ENCODE data around the gene TNXB. TPM values are rescaled to one million over a fixed set of nuclear protein-coding genes. Genes with fewer than 3 reads are reported as not detected.
"Not testable (repeated sequence)": the region's sequence is repeated elsewhere in the genome, so short reads cannot be mapped to it uniquely, and the experiment has no call there.

TNXB gene
- total RNA-seq, 1 experiment from 2014 or later, result 1.4 TPM

GRCh38 chr6:32053314-32053713 lies 55.8 kb downstream of the TNXB start:
- DNase-seq (ENCODE audit: low read depth); in situ Hi-C loops (cut with HindIII; ENCODE audit: low pct_unique_long_range_greater_than_20kb, low sequenced_read_pairs): not testable (repeated sequence)

- in situ Hi-C loops (cut with HindIII; ENCODE audit: low pct_unique_long_range_greater_than_20kb, low sequenced_read_pairs); DNase-seq (ENCODE audit: low read depth): not testable (repeated sequence)
Measured at GRCh38 chr6:32052626-32053025, 56.5 kb downstream of the TNXB start.

- in situ Hi-C loops (cut with HindIII; ENCODE audit: low pct_unique_long_range_greater_than_20kb, low sequenced_read_pairs), result no loop called here
Measured at GRCh38 chr6:32050562-32050961, 58.6 kb downstream of the TNXB start.

GRCh38 chr6:32049736-32050135 lies 59.4 kb downstream of the TNXB start:
- DNase-seq (ENCODE audit: low read depth); in situ Hi-C loops (cut with HindIII; ENCODE audit: low pct_unique_long_range_greater_than_20kb, low sequenced_read_pairs): not testable (repeated sequence)

More at GRCh38 chr6:32050562-32050961, 58.6 kb downstream of the TNXB start:
- no peak for DNase-seq (ENCODE audit: low read depth)

GRCh38 chr6:32049149-32049548 lies 60.0 kb downstream of the TNXB start:
- in situ Hi-C loops (cut with HindIII; ENCODE audit: low pct_unique_long_range_greater_than_20kb, low sequenced_read_pairs); DNase-seq (ENCODE audit: low read depth): not testable (repeated sequence)

GRCh38 chr6:32047855-32048766 lies 61.0 kb downstream of the TNXB start:
- peak; percentile 31 for DNase-seq (ENCODE audit: low read depth)
- in situ Hi-C loops (cut with HindIII; ENCODE audit: low pct_unique_long_range_greater_than_20kb, low sequenced_read_pairs), result no loop called here

- in situ Hi-C loops (cut with HindIII; ENCODE audit: low pct_unique_long_range_greater_than_20kb, low sequenced_read_pairs), result no loop called here
- DNase-seq (ENCODE audit: low read depth), result no peak
Measured at GRCh38 chr6:32047539-32047854, 61.6 kb downstream of the TNXB start.

- peak; percentile 51 for DNase-seq (ENCODE audit: low read depth)
- in situ Hi-C loops (cut with HindIII; ENCODE audit: low pct_unique_long_range_greater_than_20kb, low sequenced_read_pairs), result no loop called here
Measured at GRCh38 chr6:32047084-32047478, 62.1 kb downstream of the TNXB start.

GRCh38 chr6:32046450-32047083 lies 62.6 kb downstream of the TNXB start:
- in situ Hi-C loops (cut with HindIII; ENCODE audit: low pct_unique_long_range_greater_than_20kb, low sequenced_read_pairs), result no loop called here
- no peak for DNase-seq (ENCODE audit: low read depth)

- in situ Hi-C loops (cut with HindIII; ENCODE audit: low pct_unique_long_range_greater_than_20kb, low sequenced_read_pairs), result no loop called here
- DNase-seq (ENCODE audit: low read depth), result no peak
Measured at GRCh38 chr6:32045811-32046449, 63.2 kb downstream of the TNXB start.

- in situ Hi-C loops (cut with HindIII; ENCODE audit: low pct_unique_long_range_greater_than_20kb, low sequenced_read_pairs); DNase-seq (ENCODE audit: low read depth): not testable (repeated sequence)
Measured at GRCh38 chr6:32044916-32045315, 64.2 kb downstream of the TNXB start.

- in situ Hi-C loops (cut with HindIII; ENCODE audit: low pct_unique_long_range_greater_than_20kb, low sequenced_read_pairs); DNase-seq (ENCODE audit: low read depth): not testable (repeated sequence)
Measured at GRCh38 chr6:32043589-32044380, 65.4 kb downstream of the TNXB start.

GRCh38 chr6:32042276-32042675 lies 66.9 kb downstream of the TNXB start:
- DNase-seq (ENCODE audit: low read depth); in situ Hi-C loops (cut with HindIII; ENCODE audit: low pct_unique_long_range_greater_than_20kb, low sequenced_read_pairs): not testable (repeated sequence)

- DNase-seq (ENCODE audit: low read depth); in situ Hi-C loops (cut with HindIII; ENCODE audit: low pct_unique_long_range_greater_than_20kb, low sequenced_read_pairs): not testable (repeated sequence)
Measured at GRCh38 chr6:32041385-32041784, 67.8 kb downstream of the TNXB start.

- DNase-seq (ENCODE audit: low read depth); in situ Hi-C loops (cut with HindIII; ENCODE audit: low pct_unique_long_range_greater_than_20kb, low sequenced_read_pairs): not testable (repeated sequence)
Measured at GRCh38 chr6:32041050-32041321, 68.2 kb downstream of the TNXB start.

GRCh38 chr6:32040299-32041049 lies 68.7 kb downstream of the TNXB start:
- in situ Hi-C loops (cut with HindIII; ENCODE audit: low pct_unique_long_range_greater_than_20kb, low sequenced_read_pairs), result not testable (repeated sequence)

GRCh38 chr6:32039321-32040274 lies 69.5 kb downstream of the TNXB start:
- in situ Hi-C loops (cut with HindIII; ENCODE audit: low pct_unique_long_range_greater_than_20kb, low sequenced_read_pairs); DNase-seq (ENCODE audit: low read depth): not testable (repeated sequence)

More at GRCh38 chr6:32040299-32041049, 68.7 kb downstream of the TNXB start:
- DNase-seq (ENCODE audit: low read depth), result not testable (repeated sequence)

All from Caki2 (cell line).